Measurements from ENCODE around the gene PHF21A. TPM values are rescaled to one million over a fixed set of nuclear protein-coding genes. Genes with fewer than 3 reads are reported as not detected.

The PHF21A gene
- total and polyA plus RNA-seq, 2 of the 8 experiments (the other 6 are each of a cell fraction or from before 2014, with no cell fraction given) = 17.6 to 40.3 TPM

GRCh38 chr11:46048198-46048597 is 73.1 kb downstream of the PHF21A start:
- Histone ChIP-seq H4K8ac (ENCODE audit: extremely low read depth, insufficient read depth, low read length) (no peak overlapping the region), H3K36me3 (ENCODE audit: control insufficient read depth in 2 of 4, insufficient read depth in 4 of 4, low read length in 3 of 4) (no peaks in the 10 kb centered on the region), H3K4me2 (ENCODE audit: insufficient read depth in 1 of 2, low read depth in 2 of 2, low read length in 2 of 2) (no peak overlapping the region), H3K4ac (replicated peaks; ENCODE audit: insufficient read length, low read depth, low read length) (no peak overlapping the region), H4K20me1 (replicated peaks in 1 of 2; ENCODE audit: control insufficient read depth in 1 of 2, insufficient read depth in 2 of 2, low read length in 2 of 2) (no peaks in the 10 kb centered on the region), H4K5ac (ENCODE audit: insufficient read length, low read depth, low read length) (no peak overlapping the region), H3K18ac (ENCODE audit: extremely low read depth, low read length) (no peak overlapping the region), H2BK20ac (ENCODE audit: low read length) (no peak overlapping the region), H2BK15ac (ENCODE audit: low read length) (no peak overlapping the region), H3K56ac (replicated peaks; ENCODE audit: insufficient read length, low read depth, low read length) (no peak overlapping the region), H3K79me1 (ENCODE audit: low read depth, low read length) (no peaks in the 10 kb centered on the region), H3K4me3 (ENCODE audit: extremely low read depth in 1 of 4, insufficient read depth in 2 of 4, low read depth in 3 of 4, low read length in 4 of 4) (no peak overlapping the region), H3K27ac (ENCODE audit: low read depth, low read length) (no peak overlapping the region), H3K9me3 (ENCODE audit: insufficient read depth in 2 of 2, low read depth in 1 of 2, low read length in 1 of 2) (no peaks in the 10 kb centered on the region), H3K23ac (ENCODE audit: insufficient read length) (no peak overlapping the region), H3K79me2 (ENCODE audit: control insufficient read depth in 1 of 2, insufficient read depth in 2 of 2, low read length in 2 of 2) (peaks cover 0 to 6% of the 10 kb centered on the region in 2 experiments; a peak in 1 of 4 replicates), H2BK12ac (ENCODE audit: low read depth, low read length) (no peak overlapping the region), H2AK5ac (ENCODE audit: low read depth, low read length) (no peak overlapping the region), H3K27me3 (replicated peaks in 1 of 4; ENCODE audit: control insufficient read depth in 3 of 4, extremely low read depth in 1 of 4, insufficient read depth in 3 of 4, low read length in 3 of 4) (no peaks in the 10 kb centered on the region), H2AFZ (ENCODE audit: low read length) (no peak overlapping the region), H3K9ac (replicated peaks in 1 of 4; ENCODE audit: extremely low read depth in 1 of 4, low read depth in 3 of 4, low read length in 3 of 4) (no peak overlapping the region), H3K23me2 (ENCODE audit: low read depth, low read length) (no peaks in the 10 kb centered on the region), H3K4me1 (replicated peaks in 1 of 4; ENCODE audit: control insufficient read depth in 3 of 4, insufficient read depth in 4 of 4, low read length in 3 of 4) (peaks cover 6 to 29% (median 24%) of the 10 kb centered on the region in 4 experiments; a peak in 5 of 7 replicates), H3K14ac (ENCODE audit: insufficient read length) (no peak overlapping the region), H4K91ac (replicated peaks; ENCODE audit: insufficient read length, low read length) (no peak overlapping the region), H2BK5ac (ENCODE audit: low read depth, low read length) (no peak overlapping the region), H2BK120ac (replicated peaks; ENCODE audit: low read depth, low read length) (no peak overlapping the region)
- FAIRE-seq (no peak), DNase-seq (ENCODE audit: low read depth in 1 of 2, low spot score in 2 of 2) (no peak)
- TF ChIP-seq POLR2A (IDR thresholded peaks at IDR 0.05; ENCODE audit: control extremely low read depth in 1 of 2, low read depth in 2 of 2, low read length in 2 of 2) (no peak), MAX (IDR thresholded peaks at IDR 0.05) (no peak), NANOG (IDR thresholded peaks at IDR 0.05; ENCODE audit: insufficient read depth, low read depth, low read length, poor library complexity, severe bottlenecking) (no peak)
- POLR2A ChIA-PET (ENCODE audit: partially characterized antibody) = interaction anchor here (0.7 to 1.1 kb wide), 2 partner anchors 24 to 151 kb away, joined by 3 to 4 read pairs; no protein-coding TSS in a partner anchor
- 100% methylated on average over 1 of the region's 1 CpG; no CpG with 5 or more reads in 1 of the 2 experiments for WGBS, 2 experiments (ENCODE audit: extremely low coverage in 1 of 2, insufficient coverage in 1 of 2, insufficient read length in 1 of 2, insufficient replicate concordance in 2 of 2, low coverage in 1 of 2, low lambda C conversion rate in 2 of 2, missing lambda C conversion rate in 1 of 2)
- CTCF ChIA-PET (ENCODE audit: partially characterized antibody) = interaction anchor here (1.3 kb wide), 1 partner anchor 44 kb away, joined by 3 read pairs; no protein-coding TSS in a partner anchor
